Thyroid gland (tissue), 4 donors: Measurements from ENCODE around the gene KLHDC7B.

ENCODE experiments used
- CTCF ChIP-seq, 6 experiments: fragments of 200-600 bp in 3 of 6; fragments of 450-650 bp in 3 of 6; sonication (generic) in 3 of 6; IDR thresholded peaks; one replicate each; pipeline ENCODE4 v1.5.1; 2016 to 2019; ENCODE audit warnings: antibody characterized with exemption in 6 of 6, mild to moderate bottlenecking in 2 of 6, inconsistent platforms in 1 of 6, moderate library complexity in 1 of 6
- POLR2A ChIP-seq, 2 donors: fragments of 450-650 bp; IDR thresholded peaks; one replicate each; pipeline ENCODE4 v1.6.1; 2017; ENCODE audit warnings: antibody characterized with exemption in 2 of 2, mild to moderate bottlenecking in 2 of 2, moderate library complexity in 1 of 2

GRCh38 chr22:50600538-50600937 is 54.8 kb downstream of the KLHDC7B start, which contains the start of gene MAPK8IP2:
- no peak for TF ChIP-seq POLR2A (IDR thresholded peaks at IDR 0.05)
- TF ChIP-seq CTCF (IDR thresholded peaks at IDR 0.05): no peak
